ENCODE measurements around the gene ZAP70. TPM values are rescaled to one million over a fixed set of nuclear protein-coding genes. Genes with fewer than 3 reads are reported as not detected.

Gene ZAP70
- total RNA-seq, 1 experiment from 2014 or later, result not detected

DNA sequence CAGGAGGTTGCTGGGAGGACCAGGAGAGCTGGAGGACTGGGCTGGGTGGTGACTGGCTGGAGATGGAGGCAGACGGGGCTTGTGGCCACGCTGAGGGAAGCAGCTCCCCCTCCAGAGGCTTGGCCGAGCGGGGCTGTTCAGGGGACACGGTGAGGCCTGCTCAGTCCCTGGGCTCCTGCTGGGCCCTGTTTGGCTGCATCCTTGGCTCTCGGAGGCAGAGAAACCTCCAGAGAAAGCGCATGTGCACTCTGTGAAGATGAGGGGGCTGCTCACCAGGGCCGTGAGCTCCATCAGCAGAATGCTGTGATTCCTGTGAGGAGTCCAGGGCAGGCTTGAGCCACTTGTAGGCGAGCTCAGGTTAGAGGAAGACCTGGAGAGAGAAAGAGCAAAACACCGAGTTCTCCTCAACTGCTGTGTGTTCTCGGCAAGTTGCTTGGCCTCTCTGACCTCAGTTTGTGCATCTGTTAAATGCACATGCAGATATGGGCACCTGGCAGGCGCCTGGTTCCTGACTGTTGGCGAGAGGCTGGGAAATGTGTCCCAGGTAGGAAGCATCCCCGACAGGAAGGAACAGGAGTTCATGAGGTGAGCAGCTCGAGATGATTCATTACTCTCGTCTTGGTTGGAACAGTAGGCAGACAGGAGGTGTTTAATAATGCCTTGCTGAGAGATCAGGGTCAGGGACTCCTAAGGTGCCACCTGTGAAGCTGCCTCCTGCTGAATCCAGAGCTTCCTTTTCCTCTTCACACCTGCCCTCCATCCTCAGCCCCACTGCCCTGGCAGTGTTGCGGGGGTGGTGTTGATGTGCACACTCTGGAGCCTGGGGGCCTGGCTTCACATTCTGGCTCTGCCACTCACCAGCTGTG, 941 bp downstream of the ZAP70 start:
- Mint-ChIP-seq H3K9me3 (ENCODE audit: low read depth, unreplicated experiment) (no peaks in the 10 kb centered on the region), H3K27me3 (ENCODE audit: unreplicated experiment) (peaks cover 77% of the 10 kb centered on the region), H3K36me3 (ENCODE audit: insufficient read depth, unreplicated experiment) (no peaks in the 10 kb centered on the region), H3K4me3 (ENCODE audit: low read depth, unreplicated experiment) (no peak overlapping the region), H3K4me1 (ENCODE audit: low read depth, unreplicated experiment) (no peaks in the 10 kb centered on the region), H3K27ac (ENCODE audit: unreplicated experiment) (no peak overlapping the region)
- CTCF ChIA-PET, result no interaction called here
- intact Hi-C loops (cut with micrococcal nuclease; ENCODE audit: unreplicated experiment), result no loop called here
- no peak for DNase-seq
- no TSS peak for BruUV-seq (replicated peaks)
- TF ChIP-seq, protein P1, sequence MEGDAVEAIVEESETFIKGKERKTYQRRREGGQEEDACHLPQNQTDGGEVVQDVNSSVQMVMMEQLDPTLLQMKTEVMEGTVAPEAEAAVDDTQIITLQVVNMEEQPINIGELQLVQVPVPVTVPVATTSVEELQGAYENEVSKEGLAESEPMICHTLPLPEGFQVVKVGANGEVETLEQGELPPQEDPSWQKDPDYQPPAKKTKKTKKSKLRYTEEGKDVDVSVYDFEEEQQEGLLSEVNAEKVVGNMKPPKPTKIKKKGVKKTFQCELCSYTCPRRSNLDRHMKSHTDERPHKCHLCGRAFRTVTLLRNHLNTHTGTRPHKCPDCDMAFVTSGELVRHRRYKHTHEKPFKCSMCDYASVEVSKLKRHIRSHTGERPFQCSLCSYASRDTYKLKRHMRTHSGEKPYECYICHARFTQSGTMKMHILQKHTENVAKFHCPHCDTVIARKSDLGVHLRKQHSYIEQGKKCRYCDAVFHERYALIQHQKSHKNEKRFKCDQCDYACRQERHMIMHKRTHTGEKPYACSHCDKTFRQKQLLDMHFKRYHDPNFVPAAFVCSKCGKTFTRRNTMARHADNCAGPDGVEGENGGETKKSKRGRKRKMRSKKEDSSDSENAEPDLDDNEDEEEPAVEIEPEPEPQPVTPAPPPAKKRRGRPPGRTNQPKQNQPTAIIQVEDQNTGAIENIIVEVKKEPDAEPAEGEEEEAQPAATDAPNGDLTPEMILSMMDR (IDR thresholded peaks at IDR 0.05; ENCODE audit: unreplicated experiment), result no peak

DNA sequence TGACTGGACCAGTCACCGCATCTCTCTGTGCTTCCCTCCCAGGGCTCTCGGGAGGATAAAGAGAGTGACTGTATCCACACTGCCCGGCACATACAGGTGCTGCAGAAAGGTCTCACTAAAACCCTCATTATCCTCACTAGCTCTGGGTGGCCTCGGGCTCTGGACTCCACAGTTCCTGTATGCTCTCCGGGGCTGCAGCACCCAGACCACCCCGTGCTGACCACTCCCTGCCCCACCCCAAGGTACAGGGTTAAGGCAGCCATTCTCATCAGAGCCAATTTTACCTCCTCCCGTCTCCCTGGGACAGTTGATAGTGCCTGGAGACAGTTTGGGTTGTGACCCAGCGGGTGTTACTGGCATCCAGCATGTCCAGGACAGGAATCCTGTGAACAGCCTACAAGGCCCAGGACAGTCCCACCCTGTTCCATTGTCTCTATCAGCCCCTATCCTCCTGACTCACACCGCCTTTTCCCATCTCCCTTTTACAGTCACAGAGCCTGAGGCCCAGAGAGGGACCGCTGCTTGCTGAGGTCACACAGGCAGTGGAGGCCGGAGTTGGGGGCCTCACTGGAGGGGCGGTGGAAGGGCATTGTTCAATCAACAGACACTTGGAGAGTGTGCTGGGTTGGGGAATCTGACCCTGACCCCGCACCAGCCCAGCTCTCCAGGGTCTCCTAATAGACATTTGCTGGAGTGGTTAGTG, 1.7 kb downstream of the ZAP70 start:
- H3K4me1 Mint-ChIP-seq (ENCODE audit: low read depth, unreplicated experiment), result no peaks in the 10 kb centered on the region
- CTCF ChIA-PET, result no interaction called here
- intact Hi-C loops (cut with micrococcal nuclease; ENCODE audit: unreplicated experiment), result no loop called here
- H3K27me3 Mint-ChIP-seq (ENCODE audit: unreplicated experiment), result peaks cover 77% of the 10 kb centered on the region
- TF ChIP-seq, protein P1 (IDR thresholded peaks at IDR 0.05; ENCODE audit: unreplicated experiment), result no peak
- no peak for DNase-seq
- BruUV-seq (replicated peaks), result no TSS peak
- no peak overlapping the region for H3K4me3 Mint-ChIP-seq (ENCODE audit: low read depth, unreplicated experiment)
- no peak overlapping the region for H3K27ac Mint-ChIP-seq (ENCODE audit: unreplicated experiment)
- H3K9me3 Mint-ChIP-seq (ENCODE audit: low read depth, unreplicated experiment), result no peaks in the 10 kb centered on the region
- no peaks in the 10 kb centered on the region for H3K36me3 Mint-ChIP-seq (ENCODE audit: insufficient read depth, unreplicated experiment)

DNA sequence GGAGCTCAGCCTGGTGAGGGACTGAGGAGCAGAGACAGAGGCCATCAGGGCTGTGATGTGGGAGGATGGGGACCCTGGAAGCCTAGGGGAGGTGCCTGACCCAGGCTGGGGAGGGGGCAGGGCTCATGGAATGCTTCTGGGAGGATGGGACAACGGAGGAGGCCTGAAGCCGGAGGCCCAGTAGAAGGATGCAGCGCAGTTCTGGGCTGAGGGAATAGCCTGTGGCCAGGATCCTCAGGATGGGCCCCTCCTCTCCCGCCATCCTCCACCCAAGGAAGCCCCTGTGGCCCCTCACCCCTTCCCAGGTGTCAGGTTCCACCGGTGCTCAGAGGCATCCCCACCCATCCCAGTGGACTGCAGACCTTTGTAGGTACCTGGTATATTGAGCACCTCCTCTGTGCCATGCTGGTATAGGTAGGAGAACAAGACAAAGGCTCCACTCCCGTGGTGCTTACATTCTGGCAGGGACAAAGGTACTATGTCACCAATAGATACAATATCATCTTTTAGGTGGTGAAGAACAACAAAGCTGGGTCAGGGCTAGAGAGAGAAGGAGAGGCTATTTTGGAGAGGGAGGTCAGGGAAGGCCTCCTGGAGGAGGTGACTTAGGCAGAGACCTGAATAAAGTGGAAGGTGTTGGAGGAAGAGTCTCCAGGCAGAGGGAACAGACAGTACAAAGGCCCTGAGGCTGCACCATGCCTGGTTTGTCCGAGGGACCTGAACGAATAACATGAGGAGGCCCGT, 2.7 kb downstream of the ZAP70 start:
- TF ChIP-seq, protein P1 (IDR thresholded peaks at IDR 0.05; ENCODE audit: unreplicated experiment), result no peak
- H3K27ac Mint-ChIP-seq (ENCODE audit: unreplicated experiment), result no peak overlapping the region
- no peak overlapping the region for H3K4me3 Mint-ChIP-seq (ENCODE audit: low read depth, unreplicated experiment)
- H3K27me3 Mint-ChIP-seq (ENCODE audit: unreplicated experiment), result peaks cover 74% of the 10 kb centered on the region
- no peaks in the 10 kb centered on the region for H3K36me3 Mint-ChIP-seq (ENCODE audit: insufficient read depth, unreplicated experiment)
- CTCF ChIA-PET, result no interaction called here
- H3K9me3 Mint-ChIP-seq (ENCODE audit: low read depth, unreplicated experiment), result no peaks in the 10 kb centered on the region
- DNase-seq, result no peak
- H3K4me1 Mint-ChIP-seq (ENCODE audit: low read depth, unreplicated experiment), result no peaks in the 10 kb centered on the region
- BruUV-seq (replicated peaks), result no TSS peak
- intact Hi-C loops (cut with micrococcal nuclease; ENCODE audit: unreplicated experiment), result no loop called here

DNA sequence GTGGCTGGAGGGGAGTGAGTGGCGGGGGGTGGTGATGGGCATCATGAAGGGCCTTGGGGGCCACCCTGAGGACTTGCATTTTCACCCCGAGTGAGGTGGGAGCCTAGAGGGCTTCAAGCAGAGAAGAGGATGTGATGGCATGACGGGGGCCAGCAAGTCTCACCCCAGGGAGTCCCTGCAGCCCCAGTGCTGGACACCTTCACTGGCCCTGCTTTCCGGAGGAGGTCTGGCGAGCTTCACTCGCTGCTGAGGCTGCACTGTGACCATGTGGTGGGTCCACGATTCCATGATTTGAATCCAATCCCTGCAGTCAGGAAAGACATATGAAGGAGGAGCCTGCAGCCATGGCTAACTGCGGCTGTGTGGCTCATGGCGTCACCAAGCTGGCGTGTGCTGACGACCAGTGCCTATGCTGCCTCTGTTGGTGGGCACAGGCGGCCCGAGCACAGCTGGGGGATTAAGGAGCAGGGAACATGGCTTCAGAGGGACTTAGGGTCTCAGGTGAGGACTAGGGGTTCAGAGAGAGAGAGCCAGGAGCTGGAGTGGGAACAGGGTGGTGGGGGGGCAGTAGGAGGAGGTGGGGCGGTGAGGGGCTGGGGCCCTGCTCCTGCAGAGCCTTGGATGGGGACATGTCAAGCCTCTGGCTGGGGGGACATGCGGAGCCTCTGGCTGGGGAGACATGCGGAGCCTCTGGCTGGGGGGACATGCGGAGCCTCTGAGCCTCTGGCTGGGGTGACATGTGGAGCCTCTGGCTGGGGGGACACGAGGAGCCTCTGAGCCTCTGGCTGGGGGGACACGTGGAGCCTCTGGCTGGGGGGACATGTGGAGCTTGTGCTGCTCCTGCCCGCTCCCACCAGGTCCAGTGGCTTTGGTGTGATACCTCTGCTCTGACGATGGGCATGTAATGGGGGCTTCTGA, 3.6 kb downstream of the ZAP70 start:
- CTCF ChIA-PET, result no interaction called here
- H3K27ac Mint-ChIP-seq (ENCODE audit: unreplicated experiment), result no peak overlapping the region
- TF ChIP-seq, protein P1 (IDR thresholded peaks at IDR 0.05; ENCODE audit: unreplicated experiment), result no peak
- H3K9me3 Mint-ChIP-seq (ENCODE audit: low read depth, unreplicated experiment), result no peaks in the 10 kb centered on the region
- no peak overlapping the region for H3K4me3 Mint-ChIP-seq (ENCODE audit: low read depth, unreplicated experiment)
- no peak for DNase-seq
- peaks cover 68% of the 10 kb centered on the region for H3K27me3 Mint-ChIP-seq (ENCODE audit: unreplicated experiment)
- intact Hi-C loops (cut with micrococcal nuclease; ENCODE audit: unreplicated experiment), result no loop called here
- H3K36me3 Mint-ChIP-seq (ENCODE audit: insufficient read depth, unreplicated experiment), result no peaks in the 10 kb centered on the region
- BruUV-seq (replicated peaks), result no TSS peak
- H3K4me1 Mint-ChIP-seq (ENCODE audit: low read depth, unreplicated experiment), result no peaks in the 10 kb centered on the region

Measured in Calu3 (cell line).